GM12874 (cell line): ENCODE measurements around the gene TUBA4A.

Experiments used
- TF ChIP-seq, protein P1 (sequence below): IDR thresholded peaks from 2 replicates; pipeline ENCODE4 v1.5.1; 2011; ENCODE audit warnings: low read depth, mild to moderate bottlenecking, control low read depth, low read length, moderate library complexity; ENCODE audit not compliant: insufficient read depth

The TUBA4A gene

GRCh38 chr2:219216535-219216915, 37.2 kb downstream of the TUBA4A start:
- TF ChIP-seq, protein P1, sequence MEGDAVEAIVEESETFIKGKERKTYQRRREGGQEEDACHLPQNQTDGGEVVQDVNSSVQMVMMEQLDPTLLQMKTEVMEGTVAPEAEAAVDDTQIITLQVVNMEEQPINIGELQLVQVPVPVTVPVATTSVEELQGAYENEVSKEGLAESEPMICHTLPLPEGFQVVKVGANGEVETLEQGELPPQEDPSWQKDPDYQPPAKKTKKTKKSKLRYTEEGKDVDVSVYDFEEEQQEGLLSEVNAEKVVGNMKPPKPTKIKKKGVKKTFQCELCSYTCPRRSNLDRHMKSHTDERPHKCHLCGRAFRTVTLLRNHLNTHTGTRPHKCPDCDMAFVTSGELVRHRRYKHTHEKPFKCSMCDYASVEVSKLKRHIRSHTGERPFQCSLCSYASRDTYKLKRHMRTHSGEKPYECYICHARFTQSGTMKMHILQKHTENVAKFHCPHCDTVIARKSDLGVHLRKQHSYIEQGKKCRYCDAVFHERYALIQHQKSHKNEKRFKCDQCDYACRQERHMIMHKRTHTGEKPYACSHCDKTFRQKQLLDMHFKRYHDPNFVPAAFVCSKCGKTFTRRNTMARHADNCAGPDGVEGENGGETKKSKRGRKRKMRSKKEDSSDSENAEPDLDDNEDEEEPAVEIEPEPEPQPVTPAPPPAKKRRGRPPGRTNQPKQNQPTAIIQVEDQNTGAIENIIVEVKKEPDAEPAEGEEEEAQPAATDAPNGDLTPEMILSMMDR, result no peak

- TF ChIP-seq, protein P1, result no peak
Observed at GRCh38 chr2:219215871-219216534, 37.7 kb downstream of the TUBA4A start.

DNA sequence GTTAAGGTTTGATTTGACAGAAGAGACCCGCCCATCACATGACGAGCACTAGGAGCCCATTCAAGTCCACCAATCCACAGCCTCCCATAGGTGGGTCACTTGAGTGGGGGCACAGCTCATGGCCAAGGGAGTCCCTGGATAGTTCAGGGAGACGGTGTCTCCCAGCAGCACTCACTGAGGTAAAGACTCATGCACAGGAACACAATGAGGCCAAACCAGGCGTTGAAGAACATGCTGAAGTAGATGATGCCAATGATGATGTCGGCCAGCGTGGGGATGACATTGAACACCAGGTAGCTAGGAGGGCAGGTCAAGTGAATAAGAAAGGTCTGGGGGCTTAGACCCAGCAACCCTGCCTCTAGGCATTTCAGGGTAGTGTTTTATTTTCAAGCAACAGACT, 38.9 kb downstream of the TUBA4A start:
- TF ChIP-seq, protein P1, result no peak

- TF ChIP-seq, protein P1, result no peak
Observed at GRCh38 chr2:219214141-219214540, 39.6 kb downstream of the TUBA4A start.

- TF ChIP-seq, protein P1, result no peak
Observed at GRCh38 chr2:219213486-219214071, 40.1 kb downstream of the TUBA4A start.

- TF ChIP-seq, protein P1, result no peak
Observed at GRCh38 chr2:219213026-219213415, 40.7 kb downstream of the TUBA4A start.

DNA sequence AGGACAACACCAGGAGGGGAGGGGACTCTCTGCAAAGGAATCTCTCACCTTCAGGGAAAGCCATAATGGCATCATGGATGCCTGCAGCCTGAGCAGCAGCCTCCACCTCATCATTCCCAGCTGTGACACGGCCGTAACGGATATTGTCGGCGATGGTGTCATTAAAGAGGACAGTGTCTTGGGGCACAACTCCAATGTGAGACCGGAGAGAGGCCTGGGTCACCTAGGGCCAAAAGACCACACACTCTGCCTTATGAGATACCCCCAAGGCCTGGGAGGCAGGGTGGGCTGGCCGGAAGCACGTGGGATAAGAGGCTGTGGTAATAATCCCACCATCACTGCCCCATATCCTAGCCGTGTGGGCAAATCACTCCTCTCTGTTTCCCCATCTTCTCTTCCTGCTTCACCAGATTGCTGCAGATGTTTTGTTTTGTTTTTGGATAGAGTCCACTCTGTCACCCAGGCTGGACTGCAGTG, 42.8 kb downstream of the TUBA4A start:
- TF ChIP-seq, protein P1, result no peak
